Kidney capillary endothelial cell (primary cell): ENCODE results near the gene ATG7.
"Not testable (repeated sequence)": the region's sequence is repeated elsewhere in the genome, so short reads cannot be mapped to it uniquely, and the experiment has no call there.

Source experiments
- DNase-seq: peaks from one replicate; pipeline ENCODE4 v3.0.0-alpha.2; 2018; ENCODE audit warnings: low spot score

The ATG7 gene

GRCh38 chr3:11300970-11301369, 28.8 kb downstream of the ATG7 start:
- no peak for DNase-seq

GRCh38 chr3:11302444-11302843, 30.2 kb downstream of the ATG7 start:
- DNase-seq = no peak

- no peak for DNase-seq
Observed at GRCh38 chr3:11304175-11304574, 32.0 kb downstream of the ATG7 start.

GRCh38 chr3:11305509-11305908, 33.3 kb downstream of the ATG7 start:
- no peak for DNase-seq

GRCh38 chr3:11306817-11307589, 34.8 kb downstream of the ATG7 start:
- DNase-seq = no peak

GRCh38 chr3:11307830-11308432, 35.7 kb downstream of the ATG7 start:
- DNase-seq = no peak

- no peak for DNase-seq
Observed at GRCh38 chr3:11310258-11310657, 38.1 kb downstream of the ATG7 start.

- DNase-seq = no peak
Observed at GRCh38 chr3:11312166-11312565, 40.0 kb downstream of the ATG7 start.

- no peak for DNase-seq
Observed at GRCh38 chr3:11317300-11317699, 45.1 kb downstream of the ATG7 start.

- no peak for DNase-seq
Observed at GRCh38 chr3:11322931-11323330, 50.7 kb downstream of the ATG7 start.

GRCh38 chr3:11323813-11324212, 51.6 kb downstream of the ATG7 start:
- no peak for DNase-seq

GRCh38 chr3:11327619-11328018, 55.4 kb downstream of the ATG7 start:
- no peak for DNase-seq

GRCh38 chr3:11328196-11328945, 56.2 kb downstream of the ATG7 start:
- DNase-seq = peak; percentile 10

- no peak for DNase-seq
Observed at GRCh38 chr3:11329777-11330176, 57.6 kb downstream of the ATG7 start.

GRCh38 chr3:11331101-11331500, 58.9 kb downstream of the ATG7 start:
- peak; percentile 70 for DNase-seq

- peak; percentile 71 for DNase-seq
Observed at GRCh38 chr3:11335056-11335608, 62.9 kb downstream of the ATG7 start.

GRCh38 chr3:11339541-11339940, 67.3 kb downstream of the ATG7 start:
- DNase-seq = no peak

GRCh38 chr3:11346416-11346815, 74.2 kb downstream of the ATG7 start:
- no peak for DNase-seq

GRCh38 chr3:11348877-11349276, 76.7 kb downstream of the ATG7 start:
- not testable (repeated sequence) for DNase-seq

GRCh38 chr3:11349446-11349845, 77.2 kb downstream of the ATG7 start:
- no peak for DNase-seq

- no peak for DNase-seq
Observed at GRCh38 chr3:11350374-11350773, 78.2 kb downstream of the ATG7 start.

GRCh38 chr3:11351451-11351850, 79.3 kb downstream of the ATG7 start:
- DNase-seq = no peak

- DNase-seq = no peak
Observed at GRCh38 chr3:11356269-11356668, 84.1 kb downstream of the ATG7 start.
